ENCODE measurements around the gene SDK1.

SDK1 gene

DNA sequence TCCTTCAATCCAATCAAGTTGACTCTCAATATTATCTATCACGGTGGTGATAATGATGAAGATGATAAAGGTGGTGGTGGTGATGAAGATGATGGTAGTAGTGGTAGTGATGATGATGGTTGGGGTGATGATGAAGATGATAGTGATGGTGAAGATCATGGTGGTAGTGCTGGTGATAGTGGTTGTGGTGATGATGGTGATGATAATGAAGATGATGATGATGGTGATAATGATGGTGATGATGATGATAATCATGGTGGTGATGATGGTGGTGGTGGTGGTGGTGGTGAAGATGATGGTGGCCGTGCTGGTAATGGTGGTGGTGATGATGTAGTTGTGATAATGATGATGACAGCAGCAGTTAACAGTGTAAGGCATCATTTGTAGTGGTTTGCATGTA is 29.8 kb upstream of the SDK1 start:
- Histone ChIP-seq H3K36me3 (ENCODE audit: control insufficient read depth, insufficient read depth, low read length) (no peaks in the 10 kb centered on the region), H3K9me3 (ENCODE audit: control insufficient read depth, low read length) (no peaks in the 10 kb centered on the region), H3K27me3 (replicated peaks; ENCODE audit: control insufficient read depth, insufficient read depth, low read length, poor library complexity, severe bottlenecking) (no peaks in the 10 kb centered on the region), H3K4me3 (ENCODE audit: insufficient read depth, low read depth, low read length, poor library complexity, severe bottlenecking) (no peak overlapping the region), H3K27ac (ENCODE audit: insufficient read depth, low read length, poor library complexity, severe bottlenecking) (no peak overlapping the region), H3K4me1 (ENCODE audit: control insufficient read depth, insufficient read depth, low read length, poor library complexity, severe bottlenecking) (no peaks in the 10 kb centered on the region)
- DNase-seq: no peak

DNA sequence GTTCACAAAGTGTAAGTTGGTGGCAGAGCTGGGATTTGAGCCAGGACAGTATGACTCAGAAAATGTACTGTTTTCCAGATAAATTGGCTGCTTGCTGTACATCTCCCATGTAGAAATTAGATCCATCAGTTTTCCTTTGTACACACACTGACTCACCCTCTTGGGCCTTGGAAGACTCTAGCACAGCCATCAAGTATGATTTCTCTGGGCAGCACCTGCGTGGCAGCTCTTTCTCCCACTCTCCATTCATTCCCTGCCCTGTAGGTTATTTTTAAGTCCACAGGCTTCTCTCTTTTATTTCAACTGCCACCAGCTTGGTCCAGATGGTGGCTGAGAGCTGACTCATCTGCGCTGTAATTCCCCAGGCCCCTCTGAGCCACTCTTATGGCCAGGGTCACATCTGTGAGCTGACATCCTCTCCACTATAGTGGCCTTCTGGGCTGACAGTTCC is 28.3 kb upstream of the SDK1 start:
- no peak for DNase-seq
- no peak overlapping the region for H3K4me3 ChIP-seq (ENCODE audit: insufficient read depth, low read depth, low read length, poor library complexity, severe bottlenecking)

DNA sequence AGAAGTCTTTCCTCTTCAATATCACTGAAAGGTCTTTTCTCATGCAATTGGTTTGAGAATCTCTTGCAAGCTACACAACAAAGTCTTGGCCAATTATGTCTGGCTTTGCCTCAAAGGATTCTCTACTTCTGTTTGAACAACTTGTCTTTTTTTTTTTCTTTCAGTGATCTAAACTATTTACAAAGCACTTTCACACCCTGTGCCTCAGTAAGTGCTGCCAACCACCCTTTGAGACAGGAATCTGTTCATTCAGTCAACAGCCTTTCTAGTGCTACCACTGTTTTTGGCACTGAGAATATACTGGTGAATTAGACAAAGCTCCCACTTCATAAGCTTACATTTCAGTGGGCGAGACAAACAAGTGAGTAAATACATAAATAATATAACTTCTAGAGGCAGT is 26.9 kb upstream of the SDK1 start:
- no peak overlapping the region for H3K4me3 ChIP-seq (ENCODE audit: insufficient read depth, low read depth, low read length, poor library complexity, severe bottlenecking)
- no peaks in the 10 kb centered on the region for H3K9me3 ChIP-seq (ENCODE audit: control insufficient read depth, low read length)
- no peaks in the 10 kb centered on the region for H3K4me1 ChIP-seq (ENCODE audit: control insufficient read depth, insufficient read depth, low read length, poor library complexity, severe bottlenecking)
- DNase-seq: no peak
- no peak overlapping the region for H3K27ac ChIP-seq (ENCODE audit: insufficient read depth, low read length, poor library complexity, severe bottlenecking)
- H3K36me3 ChIP-seq (ENCODE audit: control insufficient read depth, insufficient read depth, low read length): no peaks in the 10 kb centered on the region
- no peaks in the 10 kb centered on the region for H3K27me3 ChIP-seq (replicated peaks; ENCODE audit: control insufficient read depth, insufficient read depth, low read length, poor library complexity, severe bottlenecking)

More for the DNA sequence above, 28.3 kb upstream of the SDK1 start:
- Histone ChIP-seq H3K27ac (ENCODE audit: insufficient read depth, low read length, poor library complexity, severe bottlenecking) (no peak overlapping the region), H3K36me3 (ENCODE audit: control insufficient read depth, insufficient read depth, low read length) (no peaks in the 10 kb centered on the region), H3K27me3 (replicated peaks; ENCODE audit: control insufficient read depth, insufficient read depth, low read length, poor library complexity, severe bottlenecking) (no peaks in the 10 kb centered on the region), H3K9me3 (ENCODE audit: control insufficient read depth, low read length) (no peaks in the 10 kb centered on the region), H3K4me1 (ENCODE audit: control insufficient read depth, insufficient read depth, low read length, poor library complexity, severe bottlenecking) (no peaks in the 10 kb centered on the region)

DNA sequence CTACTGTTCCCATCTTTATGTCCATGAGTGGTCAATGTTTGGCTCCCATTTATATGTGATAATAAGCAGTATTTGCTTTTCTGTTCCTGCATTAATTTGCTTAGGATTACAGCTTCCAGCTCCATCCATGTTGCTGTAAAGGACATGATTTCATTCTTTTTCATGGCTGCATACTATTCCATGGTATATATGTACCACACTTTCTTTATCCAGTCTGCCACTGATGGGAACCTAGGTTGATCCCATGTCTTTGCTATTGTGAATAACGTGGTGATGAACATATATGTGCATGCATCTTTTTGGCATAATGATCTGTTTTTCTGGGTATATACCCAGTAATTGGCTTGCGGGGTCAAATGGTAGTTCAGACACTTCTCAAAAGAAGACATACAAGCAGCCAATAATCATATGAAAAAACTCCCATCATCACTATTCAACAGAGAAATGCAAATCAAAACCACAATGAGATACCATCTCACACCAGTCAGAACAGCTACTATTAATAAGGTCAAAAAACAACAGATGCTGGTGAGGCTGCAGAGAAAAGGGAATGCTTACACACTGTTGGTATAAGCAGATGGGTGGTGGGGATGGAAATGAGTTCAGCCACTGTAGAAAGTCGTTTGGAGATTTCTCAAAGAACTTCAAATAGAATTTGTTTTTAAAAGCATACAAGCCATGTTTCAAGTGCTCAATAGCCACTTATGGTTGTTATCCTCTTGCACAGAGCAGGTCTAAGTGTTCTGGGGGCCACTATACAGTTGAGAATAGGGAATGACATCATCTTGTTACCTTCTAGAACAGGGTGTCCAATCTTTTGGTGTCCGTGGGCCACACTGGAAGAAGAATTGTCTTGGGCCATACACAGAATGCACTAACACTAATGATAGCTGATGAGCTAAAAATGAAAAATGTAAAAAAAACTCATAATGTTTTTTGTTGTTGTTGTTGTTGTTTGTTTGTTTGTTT is 23.2 kb upstream of the SDK1 start:
- Histone ChIP-seq H3K27me3 (replicated peaks; ENCODE audit: control insufficient read depth, insufficient read depth, low read length, poor library complexity, severe bottlenecking) (no peaks in the 10 kb centered on the region), H3K27ac (ENCODE audit: insufficient read depth, low read length, poor library complexity, severe bottlenecking) (no peak overlapping the region), H3K9me3 (ENCODE audit: control insufficient read depth, low read length) (no peaks in the 10 kb centered on the region), H3K4me1 (ENCODE audit: control insufficient read depth, insufficient read depth, low read length, poor library complexity, severe bottlenecking) (no peaks in the 10 kb centered on the region), H3K4me3 (ENCODE audit: insufficient read depth, low read depth, low read length, poor library complexity, severe bottlenecking) (no peak overlapping the region), H3K36me3 (ENCODE audit: control insufficient read depth, insufficient read depth, low read length) (no peaks in the 10 kb centered on the region)
- no peak for DNase-seq

DNA sequence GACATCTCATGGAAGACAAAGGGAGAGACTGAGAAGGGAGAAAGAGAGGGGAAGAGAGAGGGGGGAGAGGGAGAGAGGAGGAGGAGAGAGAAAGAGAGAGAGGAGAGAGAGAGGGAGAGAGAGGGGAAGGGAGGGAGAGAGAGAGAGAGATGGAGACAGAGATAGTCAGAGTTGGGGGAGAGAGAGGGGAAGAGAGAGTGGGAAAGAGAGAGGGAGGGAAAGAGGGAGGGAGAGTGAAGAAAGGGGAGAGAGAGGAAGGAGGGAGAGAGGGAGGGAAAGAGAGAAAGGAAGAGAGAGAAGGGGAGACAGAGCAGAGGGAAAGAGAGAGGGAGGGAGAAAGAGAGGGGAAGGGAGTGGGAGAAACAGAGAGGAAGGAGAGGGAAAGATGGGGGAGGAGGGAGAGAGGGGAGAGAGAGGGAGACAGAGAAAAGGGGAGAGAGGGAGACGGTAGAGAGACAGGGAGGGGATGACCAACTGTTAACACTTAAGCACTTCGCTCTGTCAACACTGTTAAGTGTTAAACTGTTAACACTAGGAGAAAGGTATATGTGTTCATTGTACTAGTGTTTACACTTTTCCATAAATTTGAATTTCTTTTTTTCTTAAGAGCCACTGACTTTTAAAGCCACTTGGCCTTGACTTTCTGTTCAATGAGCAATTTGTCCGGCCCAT is 21.8 kb upstream of the SDK1 start:
- no peaks in the 10 kb centered on the region for H3K4me1 ChIP-seq (ENCODE audit: control insufficient read depth, insufficient read depth, low read length, poor library complexity, severe bottlenecking)
- no peaks in the 10 kb centered on the region for H3K36me3 ChIP-seq (ENCODE audit: control insufficient read depth, insufficient read depth, low read length)
- no peaks in the 10 kb centered on the region for H3K27me3 ChIP-seq (replicated peaks; ENCODE audit: control insufficient read depth, insufficient read depth, low read length, poor library complexity, severe bottlenecking)
- no peak overlapping the region for H3K4me3 ChIP-seq (ENCODE audit: insufficient read depth, low read depth, low read length, poor library complexity, severe bottlenecking)
- no peaks in the 10 kb centered on the region for H3K9me3 ChIP-seq (ENCODE audit: control insufficient read depth, low read length)
- H3K27ac ChIP-seq (ENCODE audit: insufficient read depth, low read length, poor library complexity, severe bottlenecking): no peak overlapping the region
- no peak for DNase-seq

DNA sequence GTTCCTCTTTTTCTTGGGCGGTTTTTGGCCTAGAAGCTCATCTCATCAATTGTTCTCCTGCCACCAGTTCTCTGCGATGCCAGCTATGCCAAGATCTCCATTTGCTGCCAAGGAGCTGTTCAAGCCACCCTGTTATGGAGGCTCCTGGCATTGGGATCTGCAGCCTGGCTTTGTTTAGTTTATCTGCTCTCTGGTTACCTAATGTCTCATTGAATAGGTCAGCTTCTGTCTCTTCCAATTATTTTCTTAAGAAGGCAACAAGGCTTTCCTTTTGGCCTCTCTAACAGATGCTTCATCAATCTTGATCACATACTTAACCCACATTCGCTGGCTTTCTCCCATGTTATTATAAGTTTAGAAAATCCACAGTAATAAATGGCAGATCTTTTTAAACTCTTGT is 20.6 kb upstream of the SDK1 start:
- H3K36me3 ChIP-seq (ENCODE audit: control insufficient read depth, insufficient read depth, low read length): no peaks in the 10 kb centered on the region
- no peak overlapping the region for H3K4me3 ChIP-seq (ENCODE audit: insufficient read depth, low read depth, low read length, poor library complexity, severe bottlenecking)
- H3K4me1 ChIP-seq (ENCODE audit: control insufficient read depth, insufficient read depth, low read length, poor library complexity, severe bottlenecking): no peaks in the 10 kb centered on the region
- H3K27me3 ChIP-seq (replicated peaks; ENCODE audit: control insufficient read depth, insufficient read depth, low read length, poor library complexity, severe bottlenecking): no peaks in the 10 kb centered on the region
- no peaks in the 10 kb centered on the region for H3K9me3 ChIP-seq (ENCODE audit: control insufficient read depth, low read length)
- DNase-seq: no peak
- H3K27ac ChIP-seq (ENCODE audit: insufficient read depth, low read length, poor library complexity, severe bottlenecking): no peak overlapping the region

DNA sequence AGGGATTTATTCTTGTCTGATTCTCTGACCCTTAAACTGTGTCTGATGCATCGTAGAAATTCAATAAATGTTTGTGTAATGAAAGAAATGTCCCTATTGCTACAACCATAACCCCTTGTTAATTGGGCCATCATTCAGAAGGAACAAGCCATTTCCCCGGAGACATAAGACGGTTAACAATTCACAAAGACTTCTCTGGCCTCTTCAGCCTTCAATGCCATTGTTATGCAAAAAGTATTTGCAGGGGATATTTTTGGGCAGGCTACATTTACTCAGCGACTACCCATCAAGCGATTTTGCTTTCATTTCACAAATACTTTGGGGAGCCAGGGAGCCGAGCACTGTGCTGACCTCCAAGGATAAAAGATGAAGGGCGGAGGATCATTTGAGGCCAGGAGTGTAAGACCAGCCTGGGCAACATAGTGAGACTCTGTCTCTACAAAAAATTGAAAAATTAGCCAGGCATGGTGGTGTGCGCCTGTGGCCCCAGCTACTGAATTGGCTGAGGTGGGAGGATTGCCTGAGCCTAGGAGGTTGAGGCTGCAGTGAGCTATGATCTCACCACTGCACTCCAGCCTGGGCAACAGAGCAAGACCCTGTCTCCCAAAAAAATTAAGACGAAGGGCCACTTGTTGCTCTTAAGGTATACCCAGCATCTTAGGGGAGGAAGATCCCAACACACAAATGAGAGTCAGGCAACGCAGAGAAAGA is 20.0 kb upstream of the SDK1 start:
- Histone ChIP-seq H3K4me1 (ENCODE audit: control insufficient read depth, insufficient read depth, low read length, poor library complexity, severe bottlenecking) (no peaks in the 10 kb centered on the region), H3K9me3 (ENCODE audit: control insufficient read depth, low read length) (no peaks in the 10 kb centered on the region), H3K27ac (ENCODE audit: insufficient read depth, low read length, poor library complexity, severe bottlenecking) (no peak overlapping the region), H3K36me3 (ENCODE audit: control insufficient read depth, insufficient read depth, low read length) (no peaks in the 10 kb centered on the region), H3K4me3 (ENCODE audit: insufficient read depth, low read depth, low read length, poor library complexity, severe bottlenecking) (no peak overlapping the region), H3K27me3 (replicated peaks; ENCODE audit: control insufficient read depth, insufficient read depth, low read length, poor library complexity, severe bottlenecking) (no peaks in the 10 kb centered on the region)
- DNase-seq: no peak

DNA sequence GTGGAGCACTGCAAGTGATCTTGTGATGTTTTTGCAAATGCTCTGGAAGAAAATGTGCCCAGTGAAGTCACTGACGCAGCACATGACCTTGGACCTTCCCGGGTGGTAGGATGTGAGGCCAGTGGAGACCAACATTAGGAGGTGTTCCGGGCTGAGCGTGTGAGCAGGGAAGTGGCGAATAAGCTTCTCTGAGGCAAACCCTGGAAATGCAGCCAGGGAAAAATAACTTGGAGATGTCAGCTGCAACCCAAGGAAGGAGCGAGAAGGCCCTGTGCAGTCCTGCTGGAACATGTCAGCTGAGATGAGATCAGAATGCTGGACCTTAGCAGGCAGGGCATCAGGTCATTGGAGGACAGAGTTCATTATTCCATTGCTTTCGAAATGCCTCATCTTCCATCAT is 18.6 kb upstream of the SDK1 start:
- Histone ChIP-seq H3K27me3 (replicated peaks; ENCODE audit: control insufficient read depth, insufficient read depth, low read length, poor library complexity, severe bottlenecking) (no peaks in the 10 kb centered on the region), H3K36me3 (ENCODE audit: control insufficient read depth, insufficient read depth, low read length) (no peaks in the 10 kb centered on the region), H3K9me3 (ENCODE audit: control insufficient read depth, low read length) (no peaks in the 10 kb centered on the region), H3K4me1 (ENCODE audit: control insufficient read depth, insufficient read depth, low read length, poor library complexity, severe bottlenecking) (no peaks in the 10 kb centered on the region), H3K27ac (ENCODE audit: insufficient read depth, low read length, poor library complexity, severe bottlenecking) (no peak overlapping the region), H3K4me3 (ENCODE audit: insufficient read depth, low read depth, low read length, poor library complexity, severe bottlenecking) (no peak overlapping the region)
- DNase-seq: no peak

DNA sequence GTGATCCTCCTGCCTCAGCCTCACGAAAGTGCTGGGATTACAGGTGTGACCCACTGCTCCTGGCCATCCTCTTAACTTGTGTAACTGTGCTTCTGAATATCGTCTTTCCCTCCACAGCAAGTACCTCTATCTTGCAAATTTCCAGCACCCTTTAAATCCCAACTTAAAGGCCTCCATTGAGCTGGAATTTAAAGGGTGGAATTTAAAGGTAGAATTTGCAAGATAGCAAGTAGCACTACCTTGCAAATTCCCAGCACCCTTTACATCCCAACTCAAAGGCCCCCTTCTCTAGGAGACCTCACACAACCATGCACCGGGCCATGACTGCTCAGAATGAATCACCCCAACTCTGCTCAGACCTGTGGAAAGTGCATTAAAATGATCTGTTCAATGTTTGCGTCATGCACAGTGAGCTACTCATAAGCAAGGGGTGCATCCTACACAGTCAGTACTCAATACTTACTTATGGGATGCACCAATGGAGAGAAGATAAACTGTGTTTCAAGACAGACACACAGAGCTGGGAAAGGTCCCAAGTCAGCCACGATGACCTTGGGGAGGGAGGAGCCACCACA is 17.8 kb upstream of the SDK1 start:
- no peaks in the 10 kb centered on the region for H3K27me3 ChIP-seq (replicated peaks; ENCODE audit: control insufficient read depth, insufficient read depth, low read length, poor library complexity, severe bottlenecking)
- H3K9me3 ChIP-seq (ENCODE audit: control insufficient read depth, low read length): no peaks in the 10 kb centered on the region
- H3K36me3 ChIP-seq (ENCODE audit: control insufficient read depth, insufficient read depth, low read length): no peaks in the 10 kb centered on the region
- no peak overlapping the region for H3K27ac ChIP-seq (ENCODE audit: insufficient read depth, low read length, poor library complexity, severe bottlenecking)
- H3K4me1 ChIP-seq (ENCODE audit: control insufficient read depth, insufficient read depth, low read length, poor library complexity, severe bottlenecking): no peaks in the 10 kb centered on the region
- no peak overlapping the region for H3K4me3 ChIP-seq (ENCODE audit: insufficient read depth, low read depth, low read length, poor library complexity, severe bottlenecking)
- DNase-seq: no peak

All from effector memory CD4-positive, alpha-beta T cell (primary cell).